Measurements from ENCODE around the gene SAMM50.

The SAMM50 gene

DNA sequence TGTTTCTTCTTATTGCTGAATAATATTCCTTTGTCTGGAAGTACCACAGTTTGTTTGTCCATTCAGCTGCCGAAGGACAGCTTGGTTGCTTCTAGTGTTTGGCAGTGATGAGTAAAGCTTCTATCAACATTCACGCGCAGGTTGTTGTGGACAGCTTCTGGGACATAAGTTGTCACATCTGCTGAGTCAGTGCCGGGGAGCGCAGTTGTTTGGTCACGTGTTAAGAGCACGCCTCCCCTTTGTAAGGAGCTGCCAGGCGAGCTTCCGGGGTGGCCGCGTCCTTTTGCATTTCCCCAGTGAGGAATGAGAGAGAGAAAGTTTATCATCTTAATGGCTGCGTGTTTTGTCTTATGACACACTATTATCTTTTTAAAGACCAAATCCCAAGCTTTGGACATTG lies 30.3 kb downstream of the SAMM50 start:
- TF ChIP-seq CTCF (IDR thresholded peaks at IDR 0.05; ENCODE audit: control insufficient read depth, extremely low read depth, insufficient read depth), result no peak
- no peak overlapping the region for H3K4me3 ChIP-seq (ENCODE audit: low read depth, low read length)
- DNase-seq (ENCODE audit: low read depth), result no peak

GRCh38 chr22:43988116-43988820 lies 33.0 kb downstream of the SAMM50 start:
- DNase-seq (ENCODE audit: low read depth), result no peak
- no peak for TF ChIP-seq CTCF (IDR thresholded peaks at IDR 0.05; ENCODE audit: control insufficient read depth, extremely low read depth, insufficient read depth)
- no peak overlapping the region for H3K4me3 ChIP-seq (ENCODE audit: low read depth, low read length)

DNA sequence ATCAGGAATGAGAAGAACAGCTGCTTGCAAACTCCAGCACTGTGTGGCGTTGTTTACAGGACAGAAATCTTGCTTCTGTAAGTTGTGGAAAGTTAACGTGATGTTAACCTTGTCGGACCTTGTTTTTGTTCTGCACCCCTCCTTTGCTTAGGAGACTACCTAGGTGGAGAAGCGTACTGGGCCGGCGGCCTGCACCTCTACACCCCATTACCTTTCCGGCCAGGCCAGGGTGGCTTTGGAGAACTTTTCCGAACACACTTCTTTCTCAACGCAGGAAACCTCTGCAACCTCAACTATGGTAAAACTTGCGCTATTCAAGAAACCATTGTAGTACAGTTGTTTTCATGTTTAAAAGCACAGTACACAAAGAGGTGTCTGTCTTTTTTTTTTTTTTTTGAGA lies 33.7 kb downstream of the SAMM50 start:
- H3K4me3 ChIP-seq (ENCODE audit: low read depth, low read length), result no peak overlapping the region
- no peak for TF ChIP-seq CTCF (IDR thresholded peaks at IDR 0.05; ENCODE audit: control insufficient read depth, extremely low read depth, insufficient read depth)
- no peak for DNase-seq (ENCODE audit: low read depth)

DNA sequence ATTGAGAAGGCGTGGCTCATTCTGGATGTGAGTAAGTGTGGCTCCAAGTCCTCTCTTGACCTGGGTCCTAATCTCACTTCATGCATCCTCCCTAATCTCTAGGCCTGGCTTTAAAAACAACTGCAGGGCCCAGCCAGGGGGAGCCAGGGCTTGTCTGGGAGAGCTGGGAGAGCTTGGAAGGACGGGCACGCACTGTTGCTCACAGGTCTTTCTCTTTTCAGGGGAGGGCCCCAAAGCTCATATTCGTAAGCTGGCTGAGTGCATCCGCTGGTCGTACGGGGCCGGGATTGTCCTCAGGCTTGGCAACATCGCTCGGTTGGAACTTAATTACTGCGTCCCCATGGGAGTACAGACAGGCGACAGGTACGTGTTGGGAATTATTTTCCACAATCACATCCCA lies 34.8 kb downstream of the SAMM50 start:
- H3K4me3 ChIP-seq (ENCODE audit: low read depth, low read length), result no peak overlapping the region
- no peak for TF ChIP-seq CTCF (IDR thresholded peaks at IDR 0.05; ENCODE audit: control insufficient read depth, extremely low read depth, insufficient read depth)
- DNase-seq (ENCODE audit: low read depth), result no peak

- no peak for TF ChIP-seq CTCF (IDR thresholded peaks at IDR 0.05; ENCODE audit: control insufficient read depth, extremely low read depth, insufficient read depth)
- no peak for DNase-seq (ENCODE audit: low read depth)
- H3K4me3 ChIP-seq (ENCODE audit: low read depth, low read length), result no peak overlapping the region
Measured at GRCh38 chr22:43991316-43992020, 36.2 kb downstream of the SAMM50 start.

DNA sequence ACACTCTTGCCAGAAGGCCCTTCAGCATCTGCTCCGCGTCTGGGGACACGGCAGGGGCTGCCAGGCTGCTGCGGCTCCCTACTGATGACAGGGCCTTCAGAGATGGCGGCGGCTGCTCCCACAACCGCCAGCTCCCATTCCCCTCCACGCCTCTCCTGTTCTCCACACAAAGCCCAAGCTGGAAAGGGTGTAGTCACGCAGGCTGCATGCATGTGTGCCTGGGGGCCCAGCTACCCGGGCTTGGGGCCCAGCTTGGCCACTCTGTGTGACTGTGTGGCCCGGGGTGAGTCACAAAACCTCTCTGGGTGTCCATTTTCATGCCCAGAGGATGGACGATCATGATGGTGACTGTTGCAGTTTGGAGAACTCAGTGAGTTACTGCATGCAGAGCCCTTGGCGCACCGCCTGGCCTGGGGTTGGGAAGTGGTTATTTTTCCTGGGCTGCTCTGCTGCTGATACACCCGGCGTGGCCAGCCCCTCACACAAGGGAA lies 37.1 kb downstream of the SAMM50 start:
- DNase-seq (ENCODE audit: low read depth), result no peak
- H3K4me3 ChIP-seq (ENCODE audit: low read depth, low read length), result no peak overlapping the region
- TF ChIP-seq CTCF (IDR thresholded peaks at IDR 0.05; ENCODE audit: control insufficient read depth, extremely low read depth, insufficient read depth), result no peak
